Fibroblast of pulmonary artery (primary cell): Measurements from ENCODE around the gene GRAMD1A.

Experiments
- DNase-seq: peaks from one replicate; pipeline ENCODE4 v3.0.0-alpha.2; 2010; ENCODE audit warnings: low read depth
- H3K4me3 ChIP-seq: replicated peaks from 2 replicates; pipeline ENCODE4 v1.5.1; 2011; ENCODE audit warnings: low read depth, mild to moderate bottlenecking, control low read depth, low read length, moderate library complexity
- CTCF ChIP-seq: IDR thresholded peaks from 2 replicates; pipeline ENCODE4 v1.5.1; 2011; ENCODE audit warnings: mild to moderate bottlenecking, control low read depth, low read length, inconsistent platforms; ENCODE audit errors: missing control alignments

Gene GRAMD1A

GRCh38 chr19:35054626-35055025, 54.5 kb downstream of the GRAMD1A start:
- no peak for TF ChIP-seq CTCF
- H3K4me3 ChIP-seq, result no peak overlapping the region
- DNase-seq, result no peak

- peak; percentile 10 for TF ChIP-seq CTCF
- no peak overlapping the region for H3K4me3 ChIP-seq
- DNase-seq, result no peak
Measured at GRCh38 chr19:35055715-35056179, 55.6 kb downstream of the GRAMD1A start.

GRCh38 chr19:35056513-35057063, 56.5 kb downstream of the GRAMD1A start:
- DNase-seq, result no peak
- no peak overlapping the region for H3K4me3 ChIP-seq
- TF ChIP-seq CTCF, result no peak

GRCh38 chr19:35058370-35058769, 58.2 kb downstream of the GRAMD1A start:
- TF ChIP-seq CTCF, result no peak
- no peak overlapping the region for H3K4me3 ChIP-seq
- no peak for DNase-seq

- no peak for TF ChIP-seq CTCF
- H3K4me3 ChIP-seq, result no peak overlapping the region
- DNase-seq, result no peak
Measured at GRCh38 chr19:35059006-35059798, 59.1 kb downstream of the GRAMD1A start.

GRCh38 chr19:35059799-35060091, 59.6 kb downstream of the GRAMD1A start:
- no peak overlapping the region for H3K4me3 ChIP-seq
- DNase-seq, result no peak
- no peak for TF ChIP-seq CTCF
